ENCODE measurements around the gene LIX1L.

DNA sequence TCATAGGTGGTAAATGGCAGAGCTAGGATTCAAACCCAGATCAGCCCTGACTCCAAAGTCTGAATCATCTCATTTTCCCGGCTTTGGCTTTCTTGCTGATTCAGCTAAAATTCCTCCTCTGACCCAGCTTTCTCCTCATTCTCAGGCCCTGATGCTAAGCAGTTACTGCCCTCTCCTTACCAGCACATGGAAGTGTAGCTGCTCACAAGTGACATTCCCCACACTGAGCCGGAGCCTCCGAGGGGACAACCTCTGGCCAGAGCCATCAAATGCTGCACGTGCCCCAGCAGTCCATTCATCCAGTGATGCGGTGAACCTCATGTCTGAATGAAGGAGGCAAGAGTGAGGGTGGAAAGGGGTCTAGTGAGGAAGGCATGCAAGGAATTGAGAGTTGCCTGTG is 59.1 kb downstream of the LIX1L start:
- TF ChIP-seq, protein P1, sequence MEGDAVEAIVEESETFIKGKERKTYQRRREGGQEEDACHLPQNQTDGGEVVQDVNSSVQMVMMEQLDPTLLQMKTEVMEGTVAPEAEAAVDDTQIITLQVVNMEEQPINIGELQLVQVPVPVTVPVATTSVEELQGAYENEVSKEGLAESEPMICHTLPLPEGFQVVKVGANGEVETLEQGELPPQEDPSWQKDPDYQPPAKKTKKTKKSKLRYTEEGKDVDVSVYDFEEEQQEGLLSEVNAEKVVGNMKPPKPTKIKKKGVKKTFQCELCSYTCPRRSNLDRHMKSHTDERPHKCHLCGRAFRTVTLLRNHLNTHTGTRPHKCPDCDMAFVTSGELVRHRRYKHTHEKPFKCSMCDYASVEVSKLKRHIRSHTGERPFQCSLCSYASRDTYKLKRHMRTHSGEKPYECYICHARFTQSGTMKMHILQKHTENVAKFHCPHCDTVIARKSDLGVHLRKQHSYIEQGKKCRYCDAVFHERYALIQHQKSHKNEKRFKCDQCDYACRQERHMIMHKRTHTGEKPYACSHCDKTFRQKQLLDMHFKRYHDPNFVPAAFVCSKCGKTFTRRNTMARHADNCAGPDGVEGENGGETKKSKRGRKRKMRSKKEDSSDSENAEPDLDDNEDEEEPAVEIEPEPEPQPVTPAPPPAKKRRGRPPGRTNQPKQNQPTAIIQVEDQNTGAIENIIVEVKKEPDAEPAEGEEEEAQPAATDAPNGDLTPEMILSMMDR (IDR thresholded peaks at IDR 0.05), result no peak
- TF ChIP-seq EZH2 (IDR thresholded peaks at IDR 0.05), result no peak
